GM12801 (cell line): ENCODE measurements around the gene IRX6.

ENCODE experiments used
- TF ChIP-seq, protein P1 (sequence below): IDR thresholded peaks from one replicate; pipeline ENCODE4 v1.5.1; 2011; ENCODE audit warnings: control low read depth; ENCODE audit not compliant: insufficient read length; ENCODE audit errors: extremely low read depth

IRX6 gene

DNA sequence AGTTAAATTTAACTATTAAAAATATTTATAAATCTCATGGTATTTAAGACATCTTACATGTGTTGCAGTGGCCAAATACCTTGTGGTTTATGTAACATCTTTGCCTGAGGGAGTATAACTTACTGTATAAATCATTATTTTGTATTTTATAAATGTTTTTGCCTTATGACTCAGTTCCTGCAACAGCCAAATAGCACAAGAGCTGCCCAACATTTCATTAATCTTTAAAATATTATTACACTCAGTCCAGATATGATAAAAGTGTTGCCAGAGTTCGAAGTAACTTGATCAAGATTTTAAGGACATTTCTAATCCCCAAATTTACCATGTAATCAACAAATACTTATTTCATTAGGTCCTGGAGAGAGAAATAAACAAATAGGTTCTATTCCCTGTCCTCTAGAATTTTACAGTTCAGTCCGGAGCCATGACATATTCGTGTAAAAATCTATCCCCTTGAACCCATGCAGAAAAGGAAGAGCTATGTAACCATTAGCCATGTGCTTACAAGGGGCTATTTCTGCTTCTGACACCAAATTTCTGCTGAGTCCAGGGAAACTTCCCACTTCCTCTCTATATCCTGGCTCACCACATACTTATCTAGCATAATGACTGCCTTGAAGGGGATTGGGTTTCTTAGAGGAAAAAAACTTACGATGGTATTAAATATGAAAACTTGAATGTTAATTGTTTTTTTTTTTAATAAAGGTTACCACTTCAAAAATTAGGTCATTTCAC is 44.0 kb downstream of the IRX6 start:
- TF ChIP-seq, protein P1, sequence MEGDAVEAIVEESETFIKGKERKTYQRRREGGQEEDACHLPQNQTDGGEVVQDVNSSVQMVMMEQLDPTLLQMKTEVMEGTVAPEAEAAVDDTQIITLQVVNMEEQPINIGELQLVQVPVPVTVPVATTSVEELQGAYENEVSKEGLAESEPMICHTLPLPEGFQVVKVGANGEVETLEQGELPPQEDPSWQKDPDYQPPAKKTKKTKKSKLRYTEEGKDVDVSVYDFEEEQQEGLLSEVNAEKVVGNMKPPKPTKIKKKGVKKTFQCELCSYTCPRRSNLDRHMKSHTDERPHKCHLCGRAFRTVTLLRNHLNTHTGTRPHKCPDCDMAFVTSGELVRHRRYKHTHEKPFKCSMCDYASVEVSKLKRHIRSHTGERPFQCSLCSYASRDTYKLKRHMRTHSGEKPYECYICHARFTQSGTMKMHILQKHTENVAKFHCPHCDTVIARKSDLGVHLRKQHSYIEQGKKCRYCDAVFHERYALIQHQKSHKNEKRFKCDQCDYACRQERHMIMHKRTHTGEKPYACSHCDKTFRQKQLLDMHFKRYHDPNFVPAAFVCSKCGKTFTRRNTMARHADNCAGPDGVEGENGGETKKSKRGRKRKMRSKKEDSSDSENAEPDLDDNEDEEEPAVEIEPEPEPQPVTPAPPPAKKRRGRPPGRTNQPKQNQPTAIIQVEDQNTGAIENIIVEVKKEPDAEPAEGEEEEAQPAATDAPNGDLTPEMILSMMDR, result no peak

DNA sequence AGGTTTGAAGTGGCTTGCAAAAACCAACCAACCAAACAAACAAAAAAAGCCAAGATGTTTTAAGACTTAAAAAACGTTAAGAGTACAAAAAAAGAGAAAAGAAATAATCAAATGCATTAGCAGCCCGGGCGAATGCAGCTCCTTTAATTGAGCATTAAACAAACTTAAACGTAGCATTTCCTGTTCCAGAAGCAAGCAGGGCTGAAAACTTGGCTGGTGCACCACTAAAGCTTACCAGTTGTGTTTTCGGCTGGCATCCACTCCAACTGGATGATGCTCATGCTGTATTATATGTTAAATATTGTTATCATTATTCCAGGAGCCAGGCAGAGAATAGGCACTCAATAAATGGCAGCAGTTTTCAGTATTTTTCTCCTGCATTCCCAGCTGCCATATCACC is 45.1 kb downstream of the IRX6 start:
- TF ChIP-seq, protein P1, result no peak

DNA sequence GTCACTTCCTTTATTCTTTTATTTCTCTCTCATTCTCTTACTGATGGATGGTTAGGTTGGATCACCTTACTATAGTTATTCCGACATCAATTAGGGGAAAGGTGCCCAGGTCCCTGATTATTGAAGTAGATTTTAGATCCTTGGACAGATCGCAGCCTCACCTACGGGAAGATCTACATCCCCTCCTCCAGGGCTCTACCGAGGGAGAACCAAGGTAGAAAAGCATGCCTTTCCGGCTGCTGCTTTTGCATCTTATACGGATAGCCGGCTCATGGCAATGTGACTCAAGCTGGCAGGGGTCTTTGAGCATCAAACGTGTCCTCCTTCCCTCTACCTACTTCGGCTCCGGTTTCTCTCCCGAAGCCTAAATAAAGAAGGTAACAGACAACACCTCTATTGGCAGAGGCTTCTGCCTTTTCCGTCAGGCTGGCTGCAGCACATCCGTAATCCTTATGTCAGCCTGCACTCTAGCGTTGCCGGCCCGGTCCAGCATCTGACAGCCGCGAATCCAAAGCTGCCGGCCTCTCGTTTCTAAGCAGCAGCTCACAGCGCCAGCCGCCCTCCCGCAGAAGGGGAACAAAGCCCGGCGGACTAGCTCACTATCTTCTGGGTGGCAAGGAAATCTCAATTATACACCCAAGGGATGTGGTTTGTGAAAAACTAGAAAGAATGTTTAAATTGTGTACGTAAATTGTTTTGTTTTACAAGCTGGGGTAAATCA is 46.9 kb downstream of the IRX6 start:
- TF ChIP-seq, protein P1, result no peak

DNA sequence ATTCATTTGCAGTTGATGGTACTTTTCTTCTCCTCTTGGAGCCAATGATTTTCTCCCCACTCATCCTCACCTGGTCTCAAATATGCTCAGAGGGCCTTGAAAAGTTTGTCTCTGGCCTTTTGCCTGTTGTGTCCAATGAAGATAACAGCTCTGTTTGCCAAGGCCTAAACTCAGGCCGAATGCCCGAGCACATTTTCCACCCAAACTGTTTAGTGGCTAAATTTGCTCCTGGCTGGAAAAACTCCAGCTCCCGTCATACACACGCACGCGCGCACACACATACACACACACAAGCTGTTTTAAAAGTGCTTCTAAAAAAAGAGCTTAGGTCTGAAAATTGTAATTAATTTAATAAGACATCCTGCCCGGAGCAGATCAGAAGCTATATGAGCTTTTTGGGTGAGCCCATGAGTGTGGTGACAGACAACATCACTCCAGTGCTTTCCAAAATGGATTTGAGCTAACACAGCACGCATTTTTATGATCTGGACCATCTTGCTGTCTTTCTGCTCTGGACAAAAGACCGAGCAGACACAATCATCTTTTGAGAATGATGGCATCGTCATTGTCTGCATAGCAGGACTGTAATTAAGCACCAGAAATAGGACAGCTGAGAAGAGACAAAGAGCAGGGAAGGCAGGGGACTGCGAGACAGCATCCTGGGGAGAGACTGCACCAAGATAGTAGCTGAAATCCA is 48.9 kb downstream of the IRX6 start:
- TF ChIP-seq, protein P1, result no peak

DNA sequence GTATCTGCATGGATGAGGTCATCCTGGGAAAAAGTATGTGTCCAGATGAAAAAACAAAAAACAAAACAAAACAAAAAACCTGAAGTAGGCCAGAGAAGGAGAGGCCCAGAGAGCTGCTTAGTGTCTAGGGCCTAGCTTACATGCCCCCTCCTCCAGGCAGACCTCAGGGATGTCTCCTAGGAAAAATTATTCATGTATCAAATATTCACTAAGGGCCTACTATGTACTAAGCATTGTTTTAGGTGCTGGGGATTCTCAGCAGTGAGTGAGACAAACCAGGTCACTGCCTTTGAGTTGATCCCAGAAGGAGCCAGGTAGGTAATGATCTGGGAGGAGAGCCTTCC is 49.5 kb downstream of the IRX6 start:
- TF ChIP-seq, protein P1, result no peak

DNA sequence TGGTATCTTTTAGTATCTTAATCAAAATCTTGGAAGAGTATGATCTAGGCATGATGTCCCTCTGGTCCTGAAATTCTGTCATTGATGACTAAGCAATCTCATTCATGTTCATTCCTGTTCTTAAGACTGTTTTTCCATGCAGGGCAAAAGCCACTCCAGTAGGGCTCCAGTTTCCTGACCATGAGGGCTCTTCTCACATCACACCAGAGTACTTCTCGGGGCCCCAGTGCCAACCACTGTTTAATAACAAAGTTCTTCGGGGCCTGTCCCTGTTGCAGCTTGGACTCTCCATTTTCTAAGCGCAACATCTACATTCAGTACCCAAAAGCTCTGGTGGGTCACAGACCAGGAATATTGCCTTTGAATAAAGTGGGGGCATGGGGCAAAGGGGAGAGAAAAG is 52.0 kb downstream of the IRX6 start:
- TF ChIP-seq, protein P1, result no peak

DNA sequence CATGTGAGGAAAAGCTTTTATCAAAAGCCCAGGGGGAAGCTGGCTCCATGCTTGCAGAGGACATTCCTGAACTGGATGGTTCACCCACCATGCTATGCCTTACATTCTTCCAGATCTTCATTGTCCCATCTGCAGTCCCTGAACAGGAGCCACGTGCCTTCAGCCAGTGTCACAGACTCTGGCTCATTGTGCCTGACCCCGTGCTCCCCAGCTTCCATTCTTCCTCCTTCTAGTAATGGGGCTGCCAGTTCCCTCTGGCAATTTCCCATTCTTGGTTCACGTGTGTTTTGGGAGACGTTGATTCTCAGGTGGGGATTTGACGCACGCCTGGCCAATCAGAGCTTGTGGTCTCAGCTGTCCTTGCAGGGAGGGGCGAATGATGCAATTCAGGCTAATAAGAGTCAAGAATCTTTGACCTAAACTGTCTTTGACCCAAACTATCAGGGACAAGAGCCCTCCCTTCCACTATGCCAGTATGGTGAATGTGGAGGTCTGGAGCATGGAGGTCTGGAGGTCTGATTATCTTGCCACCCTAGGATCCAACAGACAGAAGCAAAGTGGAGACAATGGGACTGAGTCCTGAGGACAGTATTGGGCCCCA is 52.7 kb downstream of the IRX6 start:
- TF ChIP-seq, protein P1, result no peak
